Dedifferentiated amniotic fluid mesenchymal stem cell (primary cell): ENCODE data around the gene NOP16.

Experiments used
- DNase-seq: peaks from one replicate; pipeline ENCODE4 v3.0.0-alpha.2; 2016; ENCODE audit errors: extremely low spot score

Gene NOP16

DNA sequence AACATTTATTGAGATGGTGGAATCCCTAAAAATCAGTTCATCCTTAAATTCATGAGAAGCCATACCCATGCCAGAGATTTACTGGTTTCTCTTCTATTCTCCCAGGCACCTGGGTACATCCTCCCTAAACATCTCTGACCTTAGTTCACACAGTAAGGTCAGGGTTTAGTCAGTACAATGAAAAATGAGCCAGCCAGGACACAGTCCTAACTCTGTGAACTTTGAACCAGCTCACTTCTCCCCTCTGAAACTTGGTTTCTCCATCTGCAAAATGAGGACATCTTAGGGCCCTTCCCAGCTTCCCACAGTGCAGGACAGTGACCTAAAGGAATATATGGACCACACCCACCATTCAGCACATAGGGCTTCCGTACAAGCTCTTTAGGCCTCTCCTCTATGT is 1.9 kb downstream of the NOP16 start:
- DNase-seq: no peak

DNA sequence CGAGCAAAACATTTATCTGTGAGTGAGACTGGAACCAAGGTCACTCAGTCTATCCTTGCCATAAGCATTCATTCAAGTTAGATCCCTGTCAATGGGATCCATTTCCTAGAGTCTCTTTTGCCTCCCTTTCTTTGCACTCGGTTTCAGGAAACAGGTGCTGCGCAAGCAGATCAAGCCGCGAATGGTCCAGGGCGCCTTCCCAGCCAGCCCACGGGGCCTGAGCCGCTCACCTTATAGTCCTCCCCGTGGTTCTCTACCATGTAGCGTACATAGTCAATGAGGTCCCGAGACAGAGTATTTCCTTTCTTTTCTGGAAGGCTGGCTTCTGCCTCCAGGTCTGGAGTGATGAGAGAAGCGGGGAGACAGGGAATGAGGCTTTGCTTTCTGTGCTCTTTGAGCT is 3.4 kb downstream of the NOP16 start:
- no peak for DNase-seq

DNA sequence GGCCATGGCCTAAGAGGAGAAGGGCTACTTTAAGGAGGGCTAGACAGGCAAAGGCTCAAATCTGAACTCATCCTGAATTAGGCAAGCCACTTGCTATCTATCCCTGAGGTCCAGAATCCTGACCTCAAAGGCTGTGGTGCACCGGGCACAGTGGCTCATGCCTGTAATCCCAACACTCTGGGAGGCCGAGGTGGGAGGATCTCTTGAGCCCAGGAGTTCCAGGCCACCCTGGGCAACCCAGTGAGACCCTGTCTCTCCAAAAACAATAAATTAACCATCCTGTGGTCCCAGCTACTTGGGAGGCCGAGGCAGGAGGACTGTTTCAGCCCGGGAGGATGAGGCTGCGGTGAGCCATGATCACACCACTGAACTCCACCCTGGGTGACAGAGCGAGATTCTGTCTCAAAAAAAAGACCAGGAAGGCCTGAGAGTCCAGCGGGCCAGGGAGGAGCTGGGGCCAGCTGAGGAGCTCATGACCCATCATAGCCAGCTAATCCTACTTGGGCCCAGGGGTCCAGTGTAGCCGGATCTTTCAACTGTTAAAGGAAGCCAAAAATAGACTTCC is 4.0 kb downstream of the NOP16 start:
- DNase-seq: no peak

DNA sequence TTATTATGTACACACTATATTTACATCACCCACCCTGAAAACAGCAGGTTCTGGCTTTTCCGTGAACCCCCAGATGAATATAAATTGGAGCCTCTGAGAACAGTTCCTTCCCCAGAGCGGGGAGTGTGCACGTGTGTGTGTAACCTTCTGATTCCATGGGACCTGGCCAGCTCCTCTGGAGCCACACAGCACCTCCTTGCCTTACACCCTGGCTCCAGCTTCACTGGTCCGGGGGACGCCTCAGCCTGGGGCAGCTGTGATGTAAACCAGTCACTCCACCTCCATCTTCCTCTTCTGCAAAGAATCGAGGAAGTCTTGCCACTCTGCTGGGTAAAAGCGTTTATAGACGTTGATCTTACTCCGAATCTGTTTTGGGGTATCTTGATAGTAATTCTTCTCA is 4.4 kb downstream of the NOP16 start:
- DNase-seq: no peak

DNA sequence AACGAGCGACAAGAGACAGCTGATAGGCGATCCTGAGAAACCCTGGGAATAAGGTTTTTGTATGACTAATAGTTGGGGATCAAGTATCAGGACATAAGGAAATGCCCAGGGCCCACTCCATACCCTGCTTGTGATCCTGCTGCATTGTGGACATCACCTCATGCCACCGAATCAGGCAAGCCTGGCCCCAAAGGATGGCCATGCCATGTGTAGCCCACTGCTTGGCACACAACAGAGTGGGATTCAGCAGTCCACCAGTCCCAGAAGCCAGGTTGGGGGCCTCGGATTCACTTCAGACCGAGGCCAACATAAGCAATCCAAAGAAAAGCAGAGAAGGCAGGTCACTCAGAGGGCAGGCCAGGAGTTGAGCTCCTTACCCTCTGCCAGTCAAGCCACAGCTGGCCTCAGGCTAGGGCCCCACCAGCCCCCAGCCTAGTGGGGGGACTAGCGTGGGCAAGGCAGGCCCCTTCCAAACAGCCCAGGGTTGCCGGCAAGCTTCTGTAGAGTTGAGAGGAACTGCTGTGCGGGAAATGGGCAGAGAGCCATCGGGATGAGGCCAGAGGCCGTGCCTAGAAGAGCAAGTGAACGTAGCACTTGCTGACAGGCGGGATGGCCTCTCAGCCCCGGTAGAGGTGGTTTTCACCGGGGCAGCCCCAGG is 5.0 kb downstream of the NOP16 start:
- no peak for DNase-seq

DNA sequence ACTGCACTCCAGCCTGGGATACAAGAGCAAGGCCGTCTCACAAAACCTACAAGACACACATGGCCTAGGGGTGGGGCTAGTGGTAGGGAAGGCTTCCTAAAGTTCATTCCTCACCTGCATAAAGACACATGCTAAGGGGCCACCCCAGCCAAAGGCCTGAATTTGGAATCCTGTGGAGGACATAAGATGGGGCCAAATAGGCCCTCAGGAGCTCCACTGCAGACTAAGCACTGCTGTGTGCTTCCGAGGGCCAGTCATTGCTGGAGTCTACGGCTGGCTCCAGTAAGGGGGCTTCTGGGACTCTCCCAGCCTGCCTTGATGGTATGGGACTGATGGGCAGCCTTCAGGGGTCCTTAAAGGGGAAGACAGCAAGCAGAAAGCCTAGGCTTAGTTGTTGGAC is 5.7 kb downstream of the NOP16 start:
- no peak for DNase-seq

DNA sequence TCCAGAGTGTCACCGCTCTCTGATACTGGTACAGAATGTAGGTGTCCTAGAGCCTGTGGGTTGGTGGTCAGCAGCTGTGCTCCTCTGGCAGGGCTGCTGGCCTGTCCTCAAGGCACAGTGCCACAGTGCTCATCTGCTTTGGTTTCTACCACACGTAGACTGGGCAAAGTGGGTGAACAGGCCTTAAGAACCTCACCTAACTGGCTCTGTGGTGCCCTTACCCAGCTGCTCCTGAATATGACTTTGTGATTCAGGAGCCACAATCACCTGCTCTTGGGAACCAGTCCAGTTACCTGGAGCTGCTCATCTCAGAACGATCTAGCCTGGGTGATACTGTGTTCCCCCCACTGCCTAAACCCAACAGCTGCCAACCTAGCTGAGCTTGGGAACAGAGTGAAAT is 6.4 kb downstream of the NOP16 start:
- DNase-seq: no peak

DNA sequence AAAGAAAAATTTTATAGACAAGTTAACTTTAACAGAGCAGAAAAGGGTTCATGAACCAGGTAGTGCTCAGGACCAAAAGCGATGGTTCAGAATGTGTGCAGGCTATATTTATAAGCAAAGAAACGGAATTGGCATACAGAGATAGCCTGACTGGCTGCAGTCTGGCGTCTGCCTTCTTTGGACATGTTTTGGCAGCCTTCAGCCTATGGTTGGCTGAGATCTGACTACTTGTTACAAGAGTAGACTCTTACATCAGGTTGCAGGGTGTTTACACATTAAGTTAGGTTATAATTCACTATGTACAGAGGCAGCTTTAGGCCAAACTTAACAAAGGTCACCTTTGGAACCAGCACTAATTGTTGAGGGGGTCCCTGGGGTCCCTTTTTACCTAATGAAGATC is 7.0 kb downstream of the NOP16 start:
- no peak for DNase-seq

DNA sequence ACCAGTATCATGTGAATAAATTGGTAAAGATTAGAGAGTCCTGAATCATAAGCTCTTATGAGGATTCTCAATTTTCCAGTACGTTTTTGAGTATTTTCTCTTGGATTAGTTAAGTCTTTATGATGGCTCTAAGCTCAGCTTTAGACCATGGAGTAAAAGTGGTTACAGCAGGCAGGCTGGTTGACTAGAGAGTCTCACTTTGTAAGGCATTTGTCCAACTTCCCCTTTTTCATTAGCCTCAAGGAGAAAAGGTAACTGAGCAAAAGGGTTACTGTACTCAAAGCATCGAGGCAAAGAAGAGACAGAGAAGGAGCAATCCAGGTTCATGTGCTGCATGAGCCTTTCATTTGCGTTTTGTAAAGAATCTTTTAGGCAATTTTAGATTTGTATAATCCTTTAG is 8.5 kb downstream of the NOP16 start:
- no peak for DNase-seq

DNA sequence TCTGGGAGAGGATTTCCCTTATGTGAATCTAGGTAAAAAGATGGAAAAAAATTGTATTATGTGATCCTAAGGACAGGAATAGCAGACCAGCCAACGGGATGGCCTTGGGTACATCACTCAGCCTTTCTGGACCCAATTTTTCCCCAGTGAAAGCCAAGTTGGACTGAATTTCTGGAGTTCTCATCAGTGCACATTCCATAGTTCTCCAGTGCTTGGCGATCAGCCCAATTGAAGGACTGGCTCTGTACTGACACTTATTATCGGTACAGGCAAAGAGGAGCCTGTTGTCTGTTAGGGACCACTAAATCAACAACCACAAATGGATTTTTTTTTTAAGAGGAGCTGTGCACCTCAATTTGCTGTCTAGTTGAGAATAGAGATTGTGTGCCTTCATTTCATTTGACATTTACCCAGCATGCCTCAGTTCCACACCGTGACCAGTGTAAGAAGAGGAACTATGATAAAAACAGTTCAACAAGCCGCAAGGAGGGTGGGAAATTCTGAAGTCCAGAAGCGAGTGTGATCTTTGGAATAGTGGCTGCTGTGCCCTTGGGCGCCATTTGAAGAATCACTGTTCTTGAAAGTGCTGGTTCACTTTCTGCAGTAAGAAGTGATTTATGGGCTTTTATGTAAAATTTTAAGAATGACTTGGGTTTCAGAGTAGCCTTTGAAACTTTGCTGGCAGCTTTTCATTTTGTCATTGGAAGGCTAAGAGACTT is 15.1 kb downstream of the NOP16 start:
- no peak for DNase-seq

DNA sequence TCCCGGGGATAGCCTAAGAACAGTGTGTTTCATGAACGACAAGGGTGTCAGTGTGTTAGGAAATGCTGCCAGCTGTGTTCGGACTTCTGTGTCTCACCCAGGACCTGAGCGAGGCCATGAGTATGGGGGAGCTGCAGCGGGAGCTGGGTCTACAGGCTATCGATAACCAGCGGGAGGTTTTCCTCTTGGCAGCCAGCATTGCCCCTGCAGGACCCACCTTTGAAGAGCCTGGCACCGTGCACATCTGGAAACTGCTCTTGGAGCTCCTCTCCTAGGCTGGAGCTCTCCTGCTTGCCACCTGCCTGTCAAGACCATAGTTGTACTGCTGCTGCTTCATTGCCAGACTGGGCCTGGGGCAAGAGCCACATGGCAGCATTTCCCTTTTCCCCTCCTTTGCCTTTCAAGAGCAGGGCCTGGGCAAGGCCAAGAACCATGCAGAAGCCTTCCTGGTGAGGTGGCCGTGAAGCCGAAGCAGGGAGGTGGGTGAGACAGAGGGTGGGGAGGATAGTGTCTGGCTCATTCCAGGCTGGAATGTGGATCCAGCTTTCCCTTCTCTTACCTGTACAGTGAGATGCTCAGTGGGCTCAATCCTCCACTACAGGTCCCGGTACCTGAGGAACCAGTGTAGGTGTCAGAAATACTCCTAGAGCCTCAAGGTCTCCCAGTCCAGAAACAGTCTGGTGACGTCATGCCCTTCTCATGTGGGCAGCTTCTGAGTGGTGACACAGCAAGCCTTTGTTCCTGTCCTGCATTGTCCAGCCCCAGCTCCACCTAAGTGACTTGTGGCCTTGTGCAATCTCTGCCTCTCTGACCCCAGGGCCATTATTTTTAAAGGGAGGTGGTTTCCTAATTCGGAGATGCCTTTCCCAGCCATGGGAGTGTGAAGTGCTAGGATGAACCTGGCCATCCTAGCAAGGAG is 16.5 kb downstream of the NOP16 start:
- no peak for DNase-seq

DNA sequence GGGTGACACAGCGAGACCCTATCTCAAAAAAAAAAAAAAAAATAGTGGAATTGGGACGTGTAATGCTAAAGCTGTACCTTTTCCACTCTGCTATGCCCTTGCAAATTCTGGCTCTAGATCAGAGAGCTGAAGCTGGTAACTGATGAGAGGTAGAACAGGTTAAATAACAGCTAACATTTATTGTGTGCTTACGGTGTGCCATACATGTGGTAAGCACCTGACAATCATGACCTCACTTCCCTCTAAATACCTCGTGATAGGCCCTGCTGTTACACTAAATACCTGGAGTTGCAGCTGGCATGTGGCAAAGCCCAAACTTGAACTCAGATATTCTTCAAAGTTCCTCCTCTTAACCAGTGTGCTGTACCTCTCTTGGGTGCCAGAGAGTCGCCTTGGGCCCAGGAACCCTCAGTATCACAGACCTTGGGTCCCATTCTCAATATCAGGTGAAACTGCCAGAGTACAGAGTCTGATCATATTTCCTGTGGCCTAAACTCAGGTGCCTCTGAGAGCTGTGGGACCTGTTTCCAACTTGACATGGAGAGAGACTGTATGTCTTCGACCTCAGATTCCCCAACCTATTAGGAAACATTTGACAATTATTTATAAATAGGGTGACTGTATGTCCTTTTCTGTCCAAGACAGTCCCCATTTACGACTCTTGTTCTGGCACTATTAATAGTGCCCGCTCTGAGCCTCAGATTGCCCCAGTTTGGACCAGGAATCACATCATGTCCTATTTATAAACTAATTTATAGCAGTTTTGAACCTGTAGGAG is 18.3 kb downstream of the NOP16 start:
- no peak for DNase-seq

DNA sequence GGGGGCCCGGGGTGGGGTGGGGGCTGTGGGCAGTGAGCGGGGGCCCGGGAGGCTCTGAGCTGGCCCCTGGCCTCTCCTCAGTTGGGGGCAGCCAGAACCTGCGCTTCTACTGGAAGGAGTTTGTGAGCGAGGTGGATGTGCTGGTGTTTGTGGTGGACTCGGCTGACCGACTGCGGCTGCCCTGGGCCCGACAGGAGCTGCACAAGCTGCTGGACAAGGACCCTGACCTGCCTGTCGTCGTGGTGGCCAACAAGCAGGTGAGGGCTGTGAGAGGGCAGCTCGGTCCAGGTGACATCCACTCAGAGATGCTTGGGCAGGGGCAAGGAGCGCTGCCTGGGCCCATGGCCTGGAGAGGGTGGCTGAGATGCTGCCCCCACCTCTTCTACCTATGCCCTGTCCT is 19.7 kb downstream of the NOP16 start:
- DNase-seq: no peak

DNA sequence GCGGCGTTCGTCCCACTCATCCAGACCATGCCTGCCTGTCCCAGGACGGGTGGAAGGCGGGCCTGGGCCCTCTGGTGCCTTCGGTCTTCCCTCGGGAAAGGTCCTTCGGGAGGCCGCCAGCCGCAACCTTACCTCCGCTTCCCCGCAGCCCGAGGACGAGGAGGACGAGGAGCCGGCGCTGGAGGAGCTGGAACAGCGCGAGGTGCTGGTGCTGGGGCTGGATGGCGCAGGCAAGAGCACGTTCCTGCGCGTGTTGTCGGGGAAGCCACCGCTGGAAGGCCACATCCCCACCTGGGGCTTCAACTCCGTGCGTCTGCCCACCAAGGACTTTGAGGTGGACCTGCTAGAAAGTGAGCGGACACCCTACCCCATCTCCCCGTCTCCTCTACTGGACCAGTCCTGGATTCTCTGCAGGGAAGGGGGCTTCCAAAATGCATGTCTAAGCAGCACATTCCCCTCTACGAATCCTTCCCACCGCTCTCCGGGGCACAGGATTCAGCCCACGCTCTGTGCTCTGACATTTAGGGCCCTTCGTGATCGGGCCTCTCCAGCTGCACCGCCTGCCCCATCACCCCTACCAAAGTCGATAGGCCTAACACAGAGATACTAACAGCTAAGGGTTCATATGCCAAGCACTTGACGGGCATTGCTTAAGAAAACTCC is 22.0 kb downstream of the NOP16 start:
- no peak for DNase-seq

DNA sequence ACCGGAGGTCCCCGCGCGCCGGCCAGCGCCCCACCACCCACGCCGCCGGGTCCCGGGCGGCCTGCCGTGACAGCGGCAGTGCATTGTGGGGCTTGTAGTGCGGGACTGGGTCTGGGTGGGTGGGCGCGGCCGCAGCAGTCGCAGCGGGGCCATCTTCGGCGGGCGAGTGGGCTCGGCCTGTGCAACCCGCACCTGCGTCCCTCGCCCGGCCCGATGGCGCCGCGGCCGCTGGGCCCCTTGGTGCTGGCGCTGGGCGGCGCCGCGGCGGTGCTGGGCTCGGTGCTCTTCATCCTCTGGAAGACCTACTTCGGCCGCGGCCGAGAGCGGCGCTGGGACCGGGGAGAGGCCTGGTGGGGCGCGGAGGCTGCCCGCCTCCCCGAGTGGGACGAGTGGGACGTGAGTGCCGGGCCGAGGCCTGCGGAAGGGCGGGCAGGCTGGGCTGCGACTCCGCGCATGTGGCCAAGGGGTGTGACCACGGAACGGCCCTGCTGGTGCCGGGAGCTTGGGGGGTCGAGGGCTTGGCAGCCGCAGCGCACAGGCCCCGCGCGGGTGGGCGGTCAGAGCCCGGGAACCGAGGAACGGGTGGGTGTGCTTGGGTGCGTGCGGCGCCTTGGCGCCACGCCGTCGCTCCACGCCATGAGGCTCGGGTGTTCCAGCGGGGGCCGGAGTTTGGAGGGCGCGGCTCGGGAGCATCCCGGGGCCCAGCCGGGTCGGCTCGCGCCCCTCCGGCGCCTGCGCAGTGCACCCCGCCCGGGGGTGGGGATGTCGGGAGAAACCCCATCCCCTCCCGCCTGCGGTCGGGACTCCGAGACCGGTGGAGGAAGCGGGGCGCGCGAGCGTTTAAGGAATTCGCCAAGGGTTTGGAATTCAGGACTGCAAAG is 22.8 kb downstream of the NOP16 start, which contains the start of gene ARL10:
Gene ARL10 (plus strand): TSS at position 137 of the 881 bp plus-strand sequence. CDS start 77 bp downstream, at position 214.
- DNase-seq: peak; percentile 45

DNA sequence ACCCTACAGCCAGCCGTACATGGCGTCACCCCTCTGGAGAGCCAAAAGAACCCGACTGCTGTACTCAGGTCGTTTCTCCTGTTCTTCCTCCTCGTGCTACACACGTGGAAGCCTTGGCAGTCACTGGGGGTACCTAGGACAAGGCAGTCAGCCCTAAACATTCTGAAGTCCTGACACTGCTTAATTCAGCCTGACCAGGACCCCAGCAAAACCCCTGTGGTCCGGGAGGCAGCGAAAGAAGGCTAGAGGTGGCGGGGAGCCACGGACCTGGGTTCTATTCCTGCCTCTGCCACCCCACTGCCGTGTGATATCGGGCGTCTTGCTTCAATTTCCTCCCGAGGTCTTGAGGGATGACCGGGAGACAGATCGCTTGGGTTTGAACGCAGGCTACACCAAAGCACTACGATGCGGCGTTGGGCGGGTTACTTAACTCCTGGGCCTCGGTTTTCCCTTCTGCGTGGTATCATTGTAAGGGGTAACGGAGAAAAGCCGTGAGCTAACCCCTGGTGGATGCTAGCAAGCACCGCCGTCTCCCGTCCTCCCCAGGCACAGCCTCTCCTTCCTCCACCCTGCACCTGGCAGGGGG is 23.5 kb downstream of the NOP16 start:
- no peak for DNase-seq

DNA sequence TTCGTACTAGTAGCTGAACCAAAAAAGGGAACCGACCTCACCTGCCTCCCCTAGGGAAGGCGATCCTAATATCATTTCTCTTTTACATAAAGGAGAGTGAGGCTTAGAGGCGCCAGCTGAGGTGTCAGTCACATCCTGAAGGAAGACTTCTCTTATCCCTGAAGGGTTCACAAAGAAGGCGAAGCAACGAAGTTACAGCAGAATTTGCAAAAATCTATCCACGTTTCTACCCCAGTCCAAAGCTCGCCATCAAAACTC is 26.2 kb downstream of the NOP16 start:
- no peak for DNase-seq

DNA sequence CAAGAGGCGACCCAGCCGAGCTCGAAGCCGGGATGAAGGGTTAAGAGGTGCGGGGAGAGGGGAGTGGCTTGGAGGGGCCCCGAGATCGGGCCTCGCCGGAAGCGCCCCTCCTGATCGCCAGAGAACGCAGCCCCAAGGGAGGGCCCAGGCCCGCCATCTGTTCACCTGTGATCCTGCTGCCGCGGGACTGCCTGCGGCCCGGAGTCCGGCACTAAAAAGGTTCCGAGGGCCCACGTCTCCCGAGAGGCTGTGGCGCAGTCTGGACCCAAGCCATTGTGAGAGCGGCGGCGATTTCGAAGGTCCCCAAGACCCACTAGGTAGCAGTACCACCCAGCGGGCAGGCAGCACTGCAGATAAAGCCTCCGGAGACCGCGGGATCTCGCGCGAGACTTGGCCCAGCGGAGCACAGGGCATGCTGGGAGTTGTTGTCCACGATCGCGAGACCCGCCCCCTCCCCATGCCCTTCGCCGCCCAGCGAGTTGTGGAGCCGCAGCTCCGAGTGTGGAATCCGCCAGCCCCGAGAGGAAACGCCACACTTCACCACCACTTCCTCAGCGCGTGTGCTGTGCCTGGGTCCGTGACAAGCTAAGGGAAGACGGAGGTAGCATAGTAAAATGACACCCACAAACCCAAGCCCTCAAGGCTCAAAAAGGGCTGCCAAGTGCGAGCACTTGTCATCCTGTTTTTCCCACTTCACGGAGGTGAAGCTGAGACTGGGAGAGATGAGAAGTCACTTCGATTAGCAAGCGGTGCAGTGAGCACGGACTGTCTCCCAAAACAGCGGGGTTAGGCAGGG is 26.8 kb downstream of the NOP16 start, which contains the start of gene KIAA1191:
Gene KIAA1191 (minus strand): TSS at position 328 of the 796 bp plus-strand sequence. CDS start 2,256 bp downstream, outside the sequence.
- peak; percentile 93 for DNase-seq
